ENCODE measurements around the gene MTR.

MTR gene

DNA sequence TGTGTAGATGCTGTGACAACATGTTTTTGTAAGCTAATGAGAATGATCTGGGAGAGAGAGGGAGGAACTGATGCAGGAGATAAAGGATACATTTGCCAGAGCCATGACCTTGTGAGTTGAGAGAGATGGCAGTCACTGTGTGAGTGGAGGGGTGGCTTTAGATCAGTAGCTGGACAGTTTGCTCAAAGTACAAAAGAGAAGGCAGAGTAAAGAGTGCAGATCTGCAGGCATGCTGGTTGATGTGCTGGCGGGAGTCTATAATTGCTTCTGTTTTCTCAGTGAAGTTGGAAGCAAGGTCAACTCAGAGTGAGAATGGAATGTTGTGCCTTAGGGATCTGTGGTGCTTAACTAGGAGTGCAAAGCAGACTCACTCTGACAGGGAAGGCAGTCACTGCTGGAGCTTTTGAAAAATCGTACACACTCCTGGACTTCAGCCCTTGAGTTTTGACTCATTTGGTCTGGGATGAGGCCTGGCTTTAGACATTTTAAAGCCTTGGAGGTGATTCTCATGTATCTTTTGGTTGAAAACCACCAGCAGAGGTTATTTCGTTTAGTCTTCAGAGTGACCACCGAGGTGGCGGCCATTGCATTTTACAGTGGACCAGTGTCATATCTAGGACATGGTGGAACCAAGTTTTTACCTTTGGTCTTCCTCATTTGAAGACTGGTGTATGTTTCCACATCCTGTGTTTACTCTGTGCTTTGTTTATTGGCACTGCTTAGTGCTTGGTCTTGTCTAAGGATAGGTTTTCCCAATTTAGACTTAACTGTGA lies 49.6 kb downstream of the MTR start:
- TF ChIP-seq, protein P1, sequence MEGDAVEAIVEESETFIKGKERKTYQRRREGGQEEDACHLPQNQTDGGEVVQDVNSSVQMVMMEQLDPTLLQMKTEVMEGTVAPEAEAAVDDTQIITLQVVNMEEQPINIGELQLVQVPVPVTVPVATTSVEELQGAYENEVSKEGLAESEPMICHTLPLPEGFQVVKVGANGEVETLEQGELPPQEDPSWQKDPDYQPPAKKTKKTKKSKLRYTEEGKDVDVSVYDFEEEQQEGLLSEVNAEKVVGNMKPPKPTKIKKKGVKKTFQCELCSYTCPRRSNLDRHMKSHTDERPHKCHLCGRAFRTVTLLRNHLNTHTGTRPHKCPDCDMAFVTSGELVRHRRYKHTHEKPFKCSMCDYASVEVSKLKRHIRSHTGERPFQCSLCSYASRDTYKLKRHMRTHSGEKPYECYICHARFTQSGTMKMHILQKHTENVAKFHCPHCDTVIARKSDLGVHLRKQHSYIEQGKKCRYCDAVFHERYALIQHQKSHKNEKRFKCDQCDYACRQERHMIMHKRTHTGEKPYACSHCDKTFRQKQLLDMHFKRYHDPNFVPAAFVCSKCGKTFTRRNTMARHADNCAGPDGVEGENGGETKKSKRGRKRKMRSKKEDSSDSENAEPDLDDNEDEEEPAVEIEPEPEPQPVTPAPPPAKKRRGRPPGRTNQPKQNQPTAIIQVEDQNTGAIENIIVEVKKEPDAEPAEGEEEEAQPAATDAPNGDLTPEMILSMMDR (IDR thresholded peaks at IDR 0.05; ENCODE audit: insufficient read depth, low read depth, low read length, missing control alignments): no peak
- no peak for DNase-seq (ENCODE audit: low read depth)
- H3K4me3 ChIP-seq (ENCODE audit: low read length): no peak overlapping the region

DNA sequence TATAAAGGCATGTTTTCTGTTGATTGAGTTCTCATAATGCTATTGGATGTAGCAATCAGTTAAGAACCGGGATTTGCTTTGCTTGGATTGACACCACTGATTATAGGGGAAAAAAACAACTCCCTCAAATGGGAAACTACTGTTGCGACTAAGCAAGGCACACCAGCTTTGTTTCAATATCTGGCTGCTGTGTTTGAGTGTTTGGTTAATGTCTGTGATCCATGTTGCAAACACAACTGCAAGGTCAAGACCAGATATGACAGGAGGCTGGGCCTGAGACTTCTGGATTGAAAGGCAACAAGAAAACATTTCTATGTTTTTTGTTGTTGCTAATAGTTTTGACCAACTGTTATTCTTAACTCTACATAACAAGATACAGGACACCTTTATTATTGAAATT lies 50.7 kb downstream of the MTR start:
- no peak overlapping the region for H3K4me3 ChIP-seq (ENCODE audit: low read length)
- DNase-seq (ENCODE audit: low read depth): no peak
- TF ChIP-seq, protein P1 (IDR thresholded peaks at IDR 0.05; ENCODE audit: insufficient read depth, low read depth, low read length, missing control alignments): no peak

DNA sequence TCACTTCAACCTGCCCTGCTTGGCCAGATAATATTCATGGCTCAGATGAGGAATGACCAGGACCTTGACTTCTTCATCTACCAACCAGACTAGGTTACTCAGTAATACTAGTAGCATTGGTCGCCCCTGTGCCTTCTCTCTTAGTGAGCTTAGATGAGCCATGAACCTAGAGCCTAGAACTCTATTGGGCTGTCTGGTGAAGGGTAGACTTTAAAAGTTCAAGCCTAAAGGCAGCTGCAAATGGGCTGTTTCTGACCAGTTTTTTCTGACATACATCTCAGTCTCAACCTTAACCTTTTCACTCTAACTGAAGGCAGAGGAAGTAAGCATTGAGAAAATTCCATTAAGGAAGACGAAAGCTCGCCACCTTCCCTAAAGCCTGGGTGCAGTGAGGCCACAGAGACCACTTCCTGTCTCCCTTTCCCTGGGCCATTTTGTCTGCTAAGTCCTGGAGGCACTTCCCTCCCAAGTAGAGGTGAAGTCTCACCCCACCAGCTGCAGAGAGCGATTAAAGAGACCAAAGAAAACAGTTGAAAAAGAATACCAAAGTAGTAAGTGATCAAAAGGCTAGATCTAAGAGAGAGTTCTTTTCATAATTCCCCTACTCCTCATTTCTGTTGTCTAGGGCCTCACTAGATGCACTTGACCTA lies 53.3 kb downstream of the MTR start:
- H3K4me3 ChIP-seq (ENCODE audit: low read length): no peak overlapping the region
- TF ChIP-seq, protein P1 (IDR thresholded peaks at IDR 0.05; ENCODE audit: insufficient read depth, low read depth, low read length, missing control alignments): no peak
- DNase-seq (ENCODE audit: low read depth): no peak

DNA sequence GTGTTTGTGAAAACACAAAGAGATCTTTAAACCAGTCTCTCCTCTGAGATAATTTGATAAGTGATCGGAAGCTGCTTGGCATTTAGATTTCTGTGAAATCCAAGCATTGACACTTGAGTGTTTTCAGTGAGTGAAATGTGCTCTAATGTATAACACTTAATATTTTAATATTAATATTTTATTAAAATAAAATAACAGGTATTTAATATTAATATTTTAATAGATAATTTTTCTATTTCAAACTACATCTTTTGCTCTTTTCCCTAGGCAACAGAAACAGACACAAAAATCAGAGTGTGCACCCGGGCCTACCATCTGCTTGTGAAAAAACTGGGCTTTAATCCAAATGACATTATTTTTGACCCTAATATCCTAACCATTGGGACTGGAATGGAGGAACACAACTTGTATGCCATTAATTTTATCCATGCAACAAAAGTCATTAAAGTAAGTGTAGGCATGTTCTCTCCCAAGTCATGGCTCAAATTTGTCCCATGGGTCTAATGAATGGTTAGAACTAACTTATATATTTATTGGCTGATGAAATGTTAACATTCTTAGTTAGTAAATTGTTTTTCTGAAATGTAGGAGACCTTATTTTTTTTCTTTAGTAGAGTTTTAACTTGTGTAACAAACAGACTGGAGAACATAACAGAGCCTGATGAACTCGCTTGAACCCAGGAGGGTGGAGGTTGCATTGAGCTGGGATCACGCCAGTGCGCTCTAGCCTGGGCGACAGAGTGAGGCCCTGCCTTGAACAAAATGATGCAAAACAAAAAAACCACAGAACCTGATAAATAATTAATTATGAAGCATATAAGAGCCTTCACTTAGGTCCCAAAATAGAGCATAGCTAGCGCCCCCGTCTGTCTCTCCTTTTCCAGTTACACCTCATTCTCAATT lies 55.2 kb downstream of the MTR start:
- no peak for DNase-seq (ENCODE audit: low read depth)
- TF ChIP-seq, protein P1 (IDR thresholded peaks at IDR 0.05; ENCODE audit: insufficient read depth, low read depth, low read length, missing control alignments): no peak
- no peak overlapping the region for H3K4me3 ChIP-seq (ENCODE audit: low read length)

DNA sequence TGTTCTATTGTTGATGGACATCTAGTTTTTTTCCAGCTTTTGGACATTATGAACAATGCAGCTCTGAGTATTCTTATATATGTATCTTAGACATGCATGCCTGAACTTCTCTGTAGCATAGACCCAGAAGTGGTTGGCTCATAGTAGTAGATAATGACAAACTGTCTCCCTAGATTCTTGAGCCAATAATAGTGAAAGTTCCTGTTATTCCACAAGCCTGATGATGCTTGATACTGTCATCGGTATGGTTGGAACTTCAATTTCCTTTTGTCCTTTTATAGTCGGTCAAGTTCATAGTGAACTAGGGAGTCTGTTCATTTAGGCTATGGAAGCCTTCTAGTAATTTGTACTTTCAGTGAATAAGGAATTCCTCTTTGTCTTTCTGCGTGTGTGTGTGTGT lies 56.8 kb downstream of the MTR start:
- DNase-seq (ENCODE audit: low read depth): peak; percentile 49
- H3K4me3 ChIP-seq (ENCODE audit: low read length): no peak overlapping the region
- TF ChIP-seq, protein P1 (IDR thresholded peaks at IDR 0.05; ENCODE audit: insufficient read depth, low read depth, low read length, missing control alignments): no peak

DNA sequence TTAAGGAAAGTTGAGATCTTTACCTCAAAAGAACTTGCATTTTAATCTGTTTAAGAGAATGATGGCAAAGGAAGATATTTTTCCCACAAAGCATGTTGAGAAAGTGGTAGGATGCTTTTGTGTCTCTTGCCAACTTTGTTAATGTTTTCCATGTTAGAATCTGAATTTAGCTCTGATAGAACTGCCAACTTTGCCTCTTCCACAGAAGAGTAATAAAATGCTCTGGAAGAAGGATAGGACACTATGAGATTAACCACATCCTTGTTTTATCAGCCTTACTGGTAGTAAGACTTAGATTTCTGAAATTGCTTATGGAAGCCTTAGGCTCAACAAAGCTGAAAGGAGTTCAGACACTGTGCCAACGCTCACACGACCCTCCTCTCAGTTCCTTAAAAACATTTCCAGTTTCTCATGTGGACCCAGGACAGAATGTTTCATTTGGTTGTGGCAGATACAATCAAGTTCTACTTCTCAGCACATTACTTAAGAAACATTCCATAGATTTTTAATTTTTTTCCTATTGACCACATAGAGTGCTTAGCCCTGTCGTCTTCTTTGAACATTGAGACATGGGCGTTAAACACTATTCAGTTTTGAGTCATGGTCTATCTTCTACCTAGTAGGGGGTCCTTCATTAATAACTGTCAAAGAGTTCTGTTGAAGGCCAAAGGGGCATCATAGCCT lies 59.0 kb downstream of the MTR start:
- no peak overlapping the region for H3K4me3 ChIP-seq (ENCODE audit: low read length)
- DNase-seq (ENCODE audit: low read depth): no peak
- TF ChIP-seq, protein P1 (IDR thresholded peaks at IDR 0.05; ENCODE audit: insufficient read depth, low read depth, low read length, missing control alignments): no peak

Measured in epithelial cell of esophagus (primary cell).